ENCODE data around the gene TMEM139.

DNA sequence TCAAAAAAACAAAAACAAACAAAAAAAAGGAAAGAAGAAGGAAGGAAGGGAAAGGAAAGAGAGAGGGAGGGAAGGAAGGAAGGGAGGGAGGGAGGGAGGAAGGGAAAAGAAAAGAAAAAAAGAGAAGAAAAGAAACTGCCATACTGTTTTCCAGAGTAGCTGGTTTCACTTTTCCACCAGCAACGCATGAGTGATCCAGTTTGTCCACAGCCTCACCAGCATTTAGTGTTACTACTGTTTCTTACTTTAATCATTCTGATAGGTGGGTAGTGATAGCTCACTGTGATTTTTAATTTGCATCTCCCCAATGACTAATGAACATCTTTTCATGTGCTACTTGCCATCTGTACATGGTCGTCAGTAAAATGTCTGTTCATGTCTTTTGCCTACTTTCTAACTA is 11.9 kb upstream of the TMEM139 start:
- TF ChIP-seq CTCF (IDR thresholded peaks at IDR 0.05; ENCODE audit: insufficient read depth, low read length): no peak
- no peak for TF ChIP-seq POLR2AphosphoS5 (IDR thresholded peaks at IDR 0.05; ENCODE audit: low read depth)
- TF ChIP-seq GABPA (IDR thresholded peaks at IDR 0.05; ENCODE audit: low read depth): no peak
- TF ChIP-seq, protein P1, sequence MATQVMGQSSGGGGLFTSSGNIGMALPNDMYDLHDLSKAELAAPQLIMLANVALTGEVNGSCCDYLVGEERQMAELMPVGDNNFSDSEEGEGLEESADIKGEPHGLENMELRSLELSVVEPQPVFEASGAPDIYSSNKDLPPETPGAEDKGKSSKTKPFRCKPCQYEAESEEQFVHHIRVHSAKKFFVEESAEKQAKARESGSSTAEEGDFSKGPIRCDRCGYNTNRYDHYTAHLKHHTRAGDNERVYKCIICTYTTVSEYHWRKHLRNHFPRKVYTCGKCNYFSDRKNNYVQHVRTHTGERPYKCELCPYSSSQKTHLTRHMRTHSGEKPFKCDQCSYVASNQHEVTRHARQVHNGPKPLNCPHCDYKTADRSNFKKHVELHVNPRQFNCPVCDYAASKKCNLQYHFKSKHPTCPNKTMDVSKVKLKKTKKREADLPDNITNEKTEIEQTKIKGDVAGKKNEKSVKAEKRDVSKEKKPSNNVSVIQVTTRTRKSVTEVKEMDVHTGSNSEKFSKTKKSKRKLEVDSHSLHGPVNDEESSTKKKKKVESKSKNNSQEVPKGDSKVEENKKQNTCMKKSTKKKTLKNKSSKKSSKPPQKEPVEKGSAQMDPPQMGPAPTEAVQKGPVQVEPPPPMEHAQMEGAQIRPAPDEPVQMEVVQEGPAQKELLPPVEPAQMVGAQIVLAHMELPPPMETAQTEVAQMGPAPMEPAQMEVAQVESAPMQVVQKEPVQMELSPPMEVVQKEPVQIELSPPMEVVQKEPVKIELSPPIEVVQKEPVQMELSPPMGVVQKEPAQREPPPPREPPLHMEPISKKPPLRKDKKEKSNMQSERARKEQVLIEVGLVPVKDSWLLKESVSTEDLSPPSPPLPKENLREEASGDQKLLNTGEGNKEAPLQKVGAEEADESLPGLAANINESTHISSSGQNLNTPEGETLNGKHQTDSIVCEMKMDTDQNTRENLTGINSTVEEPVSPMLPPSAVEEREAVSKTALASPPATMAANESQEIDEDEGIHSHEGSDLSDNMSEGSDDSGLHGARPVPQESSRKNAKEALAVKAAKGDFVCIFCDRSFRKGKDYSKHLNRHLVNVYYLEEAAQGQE (IDR thresholded peaks at IDR 0.05; ENCODE audit: insufficient replicate concordance, low read depth): no peak
- no peak for TF ChIP-seq SPI1 (IDR thresholded peaks at IDR 0.05; ENCODE audit: borderline replicate concordance, low read depth)

Data from HL-60 (cell line).